Measurements from ENCODE around the gene EXT2.

GRCh38 chr11:44137057-44137456, 41.6 kb downstream of the EXT2 start:
- TF ChIP-seq REST (IDR thresholded peaks at IDR 0.05; ENCODE audit: insufficient read depth in 1 of 2, low read depth in 2 of 2, low read length in 2 of 2) (no peak), POLR2AphosphoS5 (IDR thresholded peaks at IDR 0.05; ENCODE audit: low read depth, low read length) (no peak)
